ENCODE data around the gene PCDHGB4.
A peak's percentile ranks its signal among the peaks of the same experiment; 100 is the strongest.
"Not testable (repeated sequence)": the region's sequence is repeated elsewhere in the genome, so short reads cannot be mapped to it uniquely, and the experiment has no call there.

The PCDHGB4 gene

GRCh38 chr5:141412854-141413539, 25.5 kb downstream of the PCDHGB4 start, which contains the start of gene PCDHGA10:
TSS of gene PCDHGA10 (plus strand) at chr5:141412987. CDS start at chr5:141413176, 189 bp downstream.
- peak; percentile 68 for TF ChIP-seq CTCF (IDR thresholded peaks at IDR 0.05; ENCODE audit: low read depth, low read length)
- peak; percentile 73 to 81 for DNase-seq (ENCODE audit: low read depth in 2 of 2)
- H3K4me3 ChIP-seq (replicated peaks in 1 of 2; ENCODE audit: low read depth in 2 of 2, low read length in 2 of 2): peak within 1 kb of the TSS; percentile 11 to 44

- peak overlapping the region in 1 of 2 donors; percentile 44 for H3K4me3 ChIP-seq (replicated peaks in 1 of 2; ENCODE audit: low read depth in 2 of 2, low read length in 2 of 2)
- DNase-seq (ENCODE audit: low read depth in 2 of 2): no peak
- no peak for TF ChIP-seq CTCF (IDR thresholded peaks at IDR 0.05; ENCODE audit: low read depth, low read length)
Measured at GRCh38 chr5:141413540-141414069, 26.1 kb downstream of the PCDHGB4 start.

DNA sequence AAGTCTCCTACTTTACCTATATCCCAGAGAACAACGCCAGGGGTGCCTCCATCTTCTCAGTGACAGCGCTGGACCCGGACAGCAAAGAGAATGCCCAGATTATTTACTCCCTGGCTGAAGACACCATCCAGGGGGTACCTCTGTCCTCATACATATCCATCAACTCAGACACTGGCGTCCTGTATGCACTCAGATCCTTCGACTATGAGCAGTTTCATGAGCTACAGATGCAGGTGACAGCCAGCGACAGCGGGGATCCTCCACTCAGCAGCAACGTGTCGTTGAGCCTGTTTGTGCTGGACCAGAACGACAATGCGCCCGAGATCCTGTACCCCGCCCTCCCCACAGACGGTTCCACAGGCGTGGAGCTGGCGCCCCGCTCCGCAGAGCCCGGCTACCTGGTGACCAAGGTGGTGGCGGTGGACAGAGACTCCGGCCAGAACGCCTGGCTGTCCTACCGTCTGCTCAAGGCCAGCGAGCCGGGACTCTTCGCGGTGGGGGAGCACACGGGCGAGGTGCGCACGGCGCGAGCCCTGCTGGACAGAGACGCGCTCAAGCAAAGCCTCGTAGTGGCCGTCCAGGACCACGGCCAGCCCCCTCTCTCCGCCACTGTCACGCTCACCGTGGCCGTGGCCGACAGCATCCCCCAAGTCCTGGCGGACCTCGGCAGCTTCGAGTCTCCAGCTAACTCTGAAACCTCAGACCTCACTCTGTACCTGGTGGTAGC, 27.2 kb downstream of the PCDHGB4 start:
- not testable (repeated sequence) for DNase-seq (ENCODE audit: low read depth in 2 of 2); H3K4me3 ChIP-seq (replicated peaks in 1 of 2; ENCODE audit: low read depth in 2 of 2, low read length in 2 of 2)

DNA sequence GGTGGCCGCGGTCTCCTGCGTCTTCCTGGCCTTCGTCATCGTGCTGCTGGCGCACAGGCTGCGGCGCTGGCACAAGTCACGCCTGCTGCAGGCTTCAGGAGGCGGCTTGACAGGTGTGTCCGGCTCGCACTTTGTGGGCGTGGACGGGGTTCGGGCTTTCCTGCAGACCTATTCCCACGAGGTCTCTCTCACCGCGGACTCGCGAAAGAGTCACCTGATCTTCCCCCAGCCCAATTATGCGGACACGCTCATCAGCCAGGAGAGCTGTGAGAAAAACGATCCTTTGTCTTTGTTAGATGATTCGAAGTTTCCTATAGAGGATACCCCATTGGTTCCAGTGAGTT, 27.7 kb downstream of the PCDHGB4 start:
- not testable (repeated sequence) for H3K4me3 ChIP-seq (replicated peaks in 1 of 2; ENCODE audit: low read depth in 2 of 2, low read length in 2 of 2); DNase-seq (ENCODE audit: low read depth in 2 of 2)

DNA sequence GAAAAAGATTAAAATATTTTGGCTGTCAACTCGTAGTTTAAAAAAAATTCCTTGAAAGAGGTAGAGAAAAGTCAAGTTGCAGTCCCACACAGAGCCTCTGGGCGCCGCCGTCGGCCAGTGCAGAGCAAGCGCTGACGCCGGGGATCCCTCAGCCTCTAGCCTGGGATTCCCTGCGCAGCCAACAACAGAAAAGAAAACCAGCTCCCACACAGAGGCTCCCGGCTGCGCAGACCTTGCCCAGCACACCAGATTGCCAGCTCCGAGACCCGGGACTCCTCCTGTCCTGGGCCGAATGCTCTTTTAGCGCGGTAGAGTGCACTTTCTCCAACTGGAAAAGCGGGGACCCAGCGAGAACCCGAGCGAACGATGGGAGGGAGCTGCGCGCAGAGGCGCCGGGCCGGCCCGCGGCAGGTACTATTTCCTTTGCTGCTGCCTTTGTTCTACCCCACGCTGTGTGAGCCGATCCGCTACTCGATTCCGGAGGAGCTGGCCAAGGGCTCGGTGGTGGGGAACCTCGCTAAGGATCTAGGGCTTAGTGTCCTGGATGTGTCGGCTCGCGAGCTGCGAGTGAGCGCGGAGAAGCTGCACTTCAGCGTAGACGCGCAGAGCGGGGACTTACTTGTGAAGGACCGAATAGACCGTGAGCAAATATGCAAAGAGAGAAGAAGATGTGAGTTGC, 30.1 kb downstream of the PCDHGB4 start, which contains the start of gene PCDHGB7:
PCDHGB7 (plus strand) TSS at position 184 of the 679 bp plus-strand sequence; CDS start at position 367, 183 bp downstream.
- peak; percentile 86 to 88 for DNase-seq (ENCODE audit: low read depth in 2 of 2)

DNA sequence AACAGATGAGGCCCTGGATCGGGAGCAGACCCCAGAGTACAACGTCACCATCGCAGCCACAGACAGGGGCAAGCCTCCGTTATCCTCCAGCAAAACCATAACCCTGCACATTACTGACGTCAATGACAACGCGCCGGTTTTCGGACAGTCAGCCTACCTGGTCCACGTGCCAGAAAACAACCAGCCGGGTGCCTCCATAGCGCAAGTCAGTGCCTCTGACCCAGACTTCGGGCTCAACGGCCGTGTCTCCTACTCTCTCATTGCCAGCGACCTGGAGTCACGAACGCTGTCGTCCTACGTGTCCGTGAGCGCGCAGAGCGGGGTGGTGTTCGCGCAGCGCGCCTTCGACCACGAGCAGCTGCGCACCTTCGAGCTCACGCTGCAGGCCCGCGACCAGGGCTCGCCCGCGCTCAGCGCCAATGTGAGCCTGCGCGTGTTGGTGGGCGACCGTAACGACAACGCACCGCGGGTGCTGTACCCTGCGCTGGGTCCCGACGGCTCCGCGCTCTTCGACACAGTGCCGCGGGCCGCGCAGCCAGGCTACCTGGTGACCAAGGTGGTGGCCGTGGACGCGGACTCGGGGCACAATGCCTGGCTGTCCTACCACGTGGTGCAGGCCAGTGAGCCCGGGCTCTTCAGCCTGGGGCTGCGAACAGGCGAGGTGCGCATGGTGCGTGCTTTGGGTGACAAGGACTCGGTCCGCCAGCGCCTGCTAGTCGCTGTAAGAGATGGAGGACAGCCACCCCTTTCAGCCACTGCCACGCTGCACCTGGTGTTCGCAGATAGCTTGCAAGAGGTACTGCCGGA, 31.8 kb downstream of the PCDHGB4 start:
- no peak overlapping the region for H3K4me3 ChIP-seq (replicated peaks in 1 of 2; ENCODE audit: low read depth in 2 of 2, low read length in 2 of 2)
- no peak for TF ChIP-seq CTCF (IDR thresholded peaks at IDR 0.05; ENCODE audit: low read depth, low read length)
- no peak for DNase-seq (ENCODE audit: low read depth in 2 of 2)

More for the DNA sequence above, 30.1 kb downstream of the PCDHGB4 start, which contains the start of gene PCDHGB7:
- peak; percentile 86 for TF ChIP-seq CTCF (IDR thresholded peaks at IDR 0.05; ENCODE audit: low read depth, low read length)
- H3K4me3 ChIP-seq (replicated peaks in 1 of 2; ENCODE audit: low read depth in 2 of 2, low read length in 2 of 2): peak within 1 kb of the TSS; percentile 44 to 54

DNA sequence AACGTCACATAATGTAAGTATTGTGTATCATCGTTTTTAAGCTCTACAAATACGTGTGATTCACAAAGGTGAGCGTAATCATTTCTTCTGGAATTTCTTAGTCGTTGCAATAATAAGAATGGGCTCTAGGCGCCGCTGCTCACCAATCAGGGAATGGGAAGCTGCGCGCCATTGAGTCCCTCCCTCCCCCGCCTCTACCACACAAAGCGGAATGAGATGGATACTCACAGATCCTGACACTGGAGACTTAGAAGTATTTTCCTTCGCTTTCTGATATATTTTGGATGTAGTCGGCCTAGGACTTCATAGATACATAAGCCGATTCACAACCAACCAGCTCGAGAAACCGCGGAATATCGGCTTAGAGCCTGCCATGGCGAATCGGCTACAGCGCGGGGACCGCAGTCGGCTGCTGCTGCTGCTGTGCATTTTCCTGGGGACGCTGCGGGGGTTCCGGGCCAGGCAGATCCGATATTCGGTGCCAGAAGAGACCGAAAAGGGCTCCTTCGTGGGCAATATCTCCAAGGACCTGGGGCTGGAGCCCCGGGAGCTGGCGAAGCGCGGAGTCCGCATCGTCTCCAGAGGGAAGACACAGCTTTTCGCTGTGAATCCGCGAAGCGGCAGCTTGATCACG, 33.5 kb downstream of the PCDHGB4 start, which contains the start of gene PCDHGA11:
PCDHGA11 (plus strand) TSS at position 197 of the 634 bp plus-strand sequence; CDS start at position 374, 177 bp downstream.
- DNase-seq (ENCODE audit: low read depth in 2 of 2): peak; percentile 77 to 79
- peak; percentile 61 for TF ChIP-seq CTCF (IDR thresholded peaks at IDR 0.05; ENCODE audit: low read depth, low read length)
- H3K4me3 ChIP-seq (replicated peaks in 1 of 2; ENCODE audit: low read depth in 2 of 2, low read length in 2 of 2): peak within 1 kb of the TSS; percentile 50 to 54
